Neuron (in vitro differentiated cells): ENCODE results near the gene CARD8.
A peak's percentile ranks its signal among the peaks of the same experiment; 100 is the strongest.

ENCODE experiments used
- H2AFZ ChIP-seq: one replicate; pipeline ENCODE4 v1.6.1; 2013; ENCODE audit warnings: low read depth, mild to moderate bottlenecking, inconsistent platforms, low read length, moderate library complexity
- H3K27me3 ChIP-seq: one replicate; pipeline ENCODE4 v1.6.1; 2013; ENCODE audit warnings: low read length; ENCODE audit not compliant: insufficient read depth
- H3K36me3 ChIP-seq: one replicate; pipeline ENCODE4 v1.6.1; 2013; ENCODE audit warnings: low read length; ENCODE audit not compliant: insufficient read depth
- H3K4me1 ChIP-seq: one replicate; pipeline ENCODE4 v1.6.1; 2013; ENCODE audit warnings: low read length; ENCODE audit not compliant: insufficient read depth
- H3K4me3 ChIP-seq: 2 replicates; pipeline ENCODE4 v1.5.1; 2013; ENCODE audit warnings: mild to moderate bottlenecking, low read length, moderate library complexity
- H3K9me3 ChIP-seq: one replicate; pipeline ENCODE4 v1.6.1; 2013; ENCODE audit warnings: low read length

Gene CARD8

GRCh38 chr19:48170817-48171347 lies 84.8 kb downstream of the CARD8 start:
- Histone ChIP-seq H3K9me3 (no peaks in the 10 kb centered on the region), H3K27me3 (no peaks in the 10 kb centered on the region), H3K4me1 (peaks cover 16% of the 10 kb centered on the region), H3K36me3 (peaks cover 29% of the 10 kb centered on the region), H3K4me3 (peak overlapping the region; percentile 94), H2AFZ (peak overlapping the region; percentile 95)

- Histone ChIP-seq H3K9me3 (no peaks in the 10 kb centered on the region), H3K4me1 (peaks cover 16% of the 10 kb centered on the region), H2AFZ (peak within 1 kb of the TSS; percentile 95), H3K4me3 (peak within 1 kb of the TSS; percentile 94), H3K27me3 (no peaks in the 10 kb centered on the region), H3K36me3 (peaks cover 30% of the 10 kb centered on the region)
Measured at GRCh38 chr19:48169939-48170803, 85.5 kb downstream of the CARD8 start, which contains the start of the genes LIG1 and ZSWIM9. TSS of gene LIG1 (minus strand) at chr19:48170344. CDS start at chr19:48165566, 4,778 bp downstream. TSS of gene ZSWIM9 (plus strand) at chr19:48170680. CDS start at chr19:48171803, 1,123 bp downstream.

- Histone ChIP-seq H3K4me3 (peak overlapping the region; percentile 94), H2AFZ (peak overlapping the region; percentile 95), H3K27me3 (no peaks in the 10 kb centered on the region), H3K9me3 (no peaks in the 10 kb centered on the region), H3K4me1 (peaks cover 16% of the 10 kb centered on the region), H3K36me3 (peaks cover 26% of the 10 kb centered on the region)
Measured at GRCh38 chr19:48169578-48169938, 86.2 kb downstream of the CARD8 start.

GRCh38 chr19:48168689-48169088 lies 87.0 kb downstream of the CARD8 start:
- H3K4me1 ChIP-seq = peaks cover 16% of the 10 kb centered on the region
- peak overlapping the region; percentile 60 for H3K4me3 ChIP-seq
- peaks cover 24% of the 10 kb centered on the region for H3K36me3 ChIP-seq
- H3K9me3 ChIP-seq = no peaks in the 10 kb centered on the region
- H2AFZ ChIP-seq = no peak overlapping the region
- no peaks in the 10 kb centered on the region for H3K27me3 ChIP-seq

GRCh38 chr19:48158210-48158790 lies 97.4 kb downstream of the CARD8 start:
- Histone ChIP-seq H3K9me3 (no peaks in the 10 kb centered on the region), H3K4me1 (no peaks in the 10 kb centered on the region), H2AFZ (no peak overlapping the region), H3K36me3 (peaks cover 67% of the 10 kb centered on the region), H3K27me3 (no peaks in the 10 kb centered on the region), H3K4me3 (no peak overlapping the region)
